ENCODE results near the gene CDK3.
"Not testable (repeated sequence)": the region's sequence is repeated elsewhere in the genome, so short reads cannot be mapped to it uniquely, and the experiment has no call there.

The CDK3 gene

DNA sequence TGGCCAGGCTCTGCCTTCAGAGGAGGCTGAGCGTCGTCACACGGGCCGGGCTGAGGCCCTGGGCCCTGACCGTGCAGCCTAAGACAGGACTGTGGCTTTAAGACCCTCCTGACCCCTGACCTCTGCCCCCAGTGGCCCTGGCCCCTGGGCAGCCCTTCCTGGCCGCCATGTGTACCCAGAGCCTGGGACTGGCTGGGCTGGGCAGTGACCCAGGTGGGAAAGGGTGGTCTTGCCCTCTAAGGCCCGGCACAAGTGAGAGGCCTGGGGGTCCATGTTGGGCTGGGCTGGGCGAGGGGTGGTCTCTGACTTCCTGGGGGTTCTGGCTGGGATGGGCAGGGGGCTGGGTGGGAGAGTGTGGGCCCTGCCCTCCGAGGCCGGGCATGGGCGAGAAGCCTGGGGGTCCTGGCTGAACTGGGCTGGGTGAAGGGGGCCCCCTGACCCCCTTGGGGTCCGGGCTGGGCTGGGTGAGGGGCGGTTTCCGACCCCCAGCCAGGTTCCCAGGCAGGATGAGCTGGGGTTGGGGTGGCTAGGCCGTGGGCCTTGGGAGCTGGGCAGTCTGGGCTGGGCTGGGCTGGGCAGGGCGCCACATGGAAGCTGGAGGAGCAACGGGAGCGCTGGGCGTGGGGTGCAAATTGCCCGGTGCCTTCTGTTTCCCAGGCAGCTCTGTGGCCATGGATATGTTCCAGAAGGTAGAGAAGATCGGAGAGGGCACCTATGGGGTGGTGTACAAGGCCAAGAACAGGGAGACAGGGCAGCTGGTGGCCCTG, at the start of gene CDK3:
TSS of gene CDK3 (plus strand) at position 101 of the 767 bp plus-strand sequence. CDS start at position 672, 571 bp downstream.
- H3K27ac ChIP-seq = no peak within 1 kb of the TSS
- intact Hi-C loops (cut with DNase I; ENCODE audit: low total_unique reads) = no loop called here

GRCh38 chr17:75950855-75951554, 49.6 kb upstream of the CDK3 start:
- H3K9me3 ChIP-seq = no peaks in the 10 kb centered on the region
- H3K27me3 ChIP-seq = no peaks in the 10 kb centered on the region
- no peaks in the 10 kb centered on the region for H3K4me1 ChIP-seq
- H3K36me3 ChIP-seq = peaks cover 86 to 98% (median 87%) of the 10 kb centered on the region in 3 donors
- no peak for DNase-seq
- no peak overlapping the region for H3K4me3 ChIP-seq
- no peak for TF ChIP-seq CTCF (IDR thresholded peaks at IDR 0.05)
- intact Hi-C loops (cut with DNase I; ENCODE audit: low total_unique reads) = no loop called here
- no peak overlapping the region for H3K27ac ChIP-seq

More for the DNA sequence above, at the start of gene CDK3:
- Histone ChIP-seq H3K27me3 (no peaks in the 10 kb centered on the region), H3K9me3 (no peaks in the 10 kb centered on the region), H3K4me1 (peaks cover 0 to 8% (median 0%) of the 10 kb centered on the region in 4 donors), H3K36me3 (peaks cover 0 to 51% (median 4%) of the 10 kb centered on the region in 3 donors), H3K4me3 (no peak within 1 kb of the TSS)
- no peak for TF ChIP-seq CTCF (IDR thresholded peaks at IDR 0.05)
- DNase-seq = no peak

- no peak for DNase-seq
- H3K9me3 ChIP-seq = no peaks in the 10 kb centered on the region
- no peak for TF ChIP-seq CTCF (IDR thresholded peaks at IDR 0.05)
- no peaks in the 10 kb centered on the region for H3K27me3 ChIP-seq
- intact Hi-C loops (cut with DNase I; ENCODE audit: low total_unique reads) = no loop called here
- H3K36me3 ChIP-seq = peaks cover 22 to 46% (median 25%) of the 10 kb centered on the region in 3 donors
- H3K4me1 ChIP-seq = no peaks in the 10 kb centered on the region
- no peak overlapping the region for H3K27ac ChIP-seq
- no peak overlapping the region for H3K4me3 ChIP-seq
These were observed 41.4 kb upstream of the CDK3 start for GRCh38 chr17:75959051-75959838.

DNA sequence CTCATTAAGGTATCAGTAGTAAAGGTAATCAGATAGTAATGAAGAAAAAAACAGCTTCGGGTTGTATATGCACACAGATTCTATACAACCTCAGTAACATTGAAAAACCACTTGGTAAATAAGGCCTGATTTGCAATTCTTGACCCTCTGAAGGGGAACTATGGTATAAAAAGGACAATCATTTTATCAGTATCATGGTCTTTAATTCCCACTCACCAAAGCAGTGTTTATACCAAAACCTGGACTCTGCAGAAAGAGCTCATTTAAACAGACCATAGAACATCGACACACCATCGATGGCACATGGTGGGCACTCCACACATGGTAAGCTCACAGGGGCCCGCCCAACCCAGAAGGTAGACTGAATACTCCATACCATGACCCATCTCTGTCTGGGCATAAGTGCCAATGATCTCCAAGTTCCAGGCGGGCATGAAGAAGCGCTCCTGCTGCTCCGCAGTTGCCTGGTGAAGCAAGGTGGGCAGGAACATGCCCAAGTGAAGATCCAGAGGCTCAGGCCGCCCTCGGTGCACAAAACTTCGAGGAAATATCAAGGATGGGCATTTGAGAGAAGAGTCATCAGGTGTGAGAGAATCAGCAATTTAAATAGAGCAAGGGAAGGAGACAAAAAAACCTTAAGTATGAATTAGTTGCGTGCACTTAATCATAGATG, 40.7 kb upstream of the CDK3 start:
- Histone ChIP-seq H3K9me3 (no peaks in the 10 kb centered on the region), H3K4me1 (no peaks in the 10 kb centered on the region), H3K4me3 (no peak overlapping the region), H3K36me3 (peaks cover 17 to 41% (median 20%) of the 10 kb centered on the region in 3 donors), H3K27me3 (no peaks in the 10 kb centered on the region), H3K27ac (no peak overlapping the region)
- intact Hi-C loops (cut with DNase I; ENCODE audit: low total_unique reads) = no loop called here
- DNase-seq = no peak
- TF ChIP-seq CTCF (IDR thresholded peaks at IDR 0.05) = no peak

DNA sequence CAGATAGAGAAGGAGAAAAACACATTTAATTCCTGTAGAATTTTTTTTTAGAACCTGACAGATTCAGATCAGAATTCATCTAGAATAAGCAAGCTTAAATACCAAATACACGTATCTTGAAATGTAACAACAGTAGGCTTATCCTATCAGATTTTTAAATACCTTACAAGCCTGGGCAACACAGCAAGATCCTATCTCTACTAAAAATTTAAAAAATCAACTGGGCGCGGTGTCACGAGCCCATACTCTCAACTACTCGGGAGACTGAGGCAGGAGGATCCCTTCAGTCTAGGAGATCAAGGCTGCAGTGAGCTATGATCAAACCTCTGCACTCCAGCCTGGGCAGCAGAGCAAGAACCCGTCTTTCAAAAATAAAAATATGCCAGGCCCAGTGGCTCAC, 35.2 kb upstream of the CDK3 start:
- Histone ChIP-seq H3K4me3 (no peak overlapping the region), H3K4me1 (no peaks in the 10 kb centered on the region), H3K27me3 (no peaks in the 10 kb centered on the region), H3K27ac (no peak overlapping the region), H3K36me3 (peaks cover 0 to 29% (median 0%) of the 10 kb centered on the region in 3 donors), H3K9me3 (no peaks in the 10 kb centered on the region)
- TF ChIP-seq CTCF (IDR thresholded peaks at IDR 0.05) = no peak
- intact Hi-C loops (cut with DNase I; ENCODE audit: low total_unique reads) = no loop called here
- no peak for DNase-seq

- H3K36me3 ChIP-seq = peaks cover 0 to 47% (median 15%) of the 10 kb centered on the region in 3 donors
- H3K4me1 ChIP-seq; H3K9me3 ChIP-seq; H3K4me3 ChIP-seq; H3K27ac ChIP-seq; intact Hi-C loops (cut with DNase I; ENCODE audit: low total_unique reads); H3K27me3 ChIP-seq; DNase-seq: not testable (repeated sequence)
These were observed 31.6 kb upstream of the CDK3 start for GRCh38 chr17:75969044-75969443.
